ENCODE measurements around the gene SPATA7. TPM values are rescaled to one million over a fixed set of nuclear protein-coding genes. Genes with fewer than 3 reads are reported as not detected.

The SPATA7 gene
- total and polyA plus RNA-seq, 9 of the 15 experiments (the other 6 are each of a cell fraction or from before 2014, with no cell fraction given): 0.80 to 3.3 (median 2.5) TPM

DNA sequence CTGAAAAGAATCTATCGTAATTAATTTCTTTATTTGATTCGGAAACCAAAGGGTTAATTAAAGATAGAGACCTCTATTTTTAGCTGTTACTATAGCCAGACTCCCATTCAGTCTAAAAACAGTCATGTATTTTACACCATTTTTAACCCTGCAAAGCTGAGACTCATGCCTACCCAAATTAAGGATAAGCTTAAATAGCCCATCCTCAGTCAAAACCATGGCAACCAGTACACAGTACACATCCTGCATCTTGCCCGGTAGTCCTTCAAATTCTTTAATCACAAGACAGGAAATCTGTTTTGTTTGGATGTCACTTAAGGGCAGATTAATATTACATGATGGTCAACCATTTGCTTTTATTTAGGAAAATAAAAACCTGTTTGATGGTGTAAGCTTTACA is 36.9 kb upstream of the SPATA7 start:
- ATAC-seq: no peak
- TF ChIP-seq TEAD1 (CRISPR knock-in tag; IDR thresholded peaks at IDR 0.05) (no peak), CBFA2T2 (conservative IDR thresholded peaks at IDR 0.05) (no peak), LARP7 (IDR thresholded peaks at IDR 0.05) (no peak), PHB (CRISPR knock-in tag; IDR thresholded peaks at IDR 0.05) (no peak), HMG20A (CRISPR knock-in tag; conservative IDR thresholded peaks at IDR 0.05) (no peak), NCOA2 (IDR thresholded peaks at IDR 0.05; ENCODE audit: partially characterized antibody in 2 of 2) (no peak), FOXJ2 (tag; IDR thresholded peaks at IDR 0.05) (no peak), SIN3B (IDR thresholded peaks at IDR 0.05; ENCODE audit: low read depth) (no peak), PHF8 (IDR thresholded peaks at IDR 0.05; ENCODE audit: borderline replicate concordance, low read length) (no peak), POLR2AphosphoS2 (IDR thresholded peaks at IDR 0.05; ENCODE audit: low read length) (no peak), RCOR1 (IDR thresholded peaks at IDR 0.05; ENCODE audit: borderline replicate concordance in 1 of 2, low read depth in 2 of 2, low read length in 2 of 2) (no peak), ASH1L (IDR thresholded peaks at IDR 0.05; ENCODE audit: borderline replicate concordance, low read depth, partially characterized antibody) (no peak), TCF7L2 (IDR thresholded peaks at IDR 0.05; ENCODE audit: low read depth, low read length) (no peak), CTBP1 (IDR thresholded peaks at IDR 0.05; ENCODE audit: borderline replicate concordance) (no peak), ZZZ3 (IDR thresholded peaks at IDR 0.05) (no peak), RUNX1 (IDR thresholded peaks at IDR 0.05; ENCODE audit: low read depth) (no peak)
- TF ChIP-seq, protein P1, sequence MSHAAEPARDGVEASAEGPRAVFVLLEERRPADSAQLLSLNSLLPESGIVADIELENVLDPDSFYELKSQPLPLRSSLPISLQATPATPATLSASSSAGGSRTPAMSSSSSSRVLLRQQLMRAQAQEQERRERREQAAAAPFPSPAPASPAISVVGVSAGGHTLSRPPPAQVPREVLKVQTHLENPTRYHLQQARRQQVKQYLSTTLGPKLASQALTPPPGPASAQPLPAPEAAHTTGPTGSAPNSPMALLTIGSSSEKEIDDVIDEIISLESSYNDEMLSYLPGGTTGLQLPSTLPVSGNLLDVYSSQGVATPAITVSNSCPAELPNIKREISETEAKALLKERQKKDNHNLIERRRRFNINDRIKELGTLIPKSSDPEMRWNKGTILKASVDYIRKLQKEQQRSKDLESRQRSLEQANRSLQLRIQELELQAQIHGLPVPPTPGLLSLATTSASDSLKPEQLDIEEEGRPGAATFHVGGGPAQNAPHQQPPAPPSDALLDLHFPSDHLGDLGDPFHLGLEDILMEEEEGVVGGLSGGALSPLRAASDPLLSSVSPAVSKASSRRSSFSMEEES (CRISPR knock-in tag; IDR thresholded peaks at IDR 0.05): no peak
- TF ChIP-seq, protein P2, sequence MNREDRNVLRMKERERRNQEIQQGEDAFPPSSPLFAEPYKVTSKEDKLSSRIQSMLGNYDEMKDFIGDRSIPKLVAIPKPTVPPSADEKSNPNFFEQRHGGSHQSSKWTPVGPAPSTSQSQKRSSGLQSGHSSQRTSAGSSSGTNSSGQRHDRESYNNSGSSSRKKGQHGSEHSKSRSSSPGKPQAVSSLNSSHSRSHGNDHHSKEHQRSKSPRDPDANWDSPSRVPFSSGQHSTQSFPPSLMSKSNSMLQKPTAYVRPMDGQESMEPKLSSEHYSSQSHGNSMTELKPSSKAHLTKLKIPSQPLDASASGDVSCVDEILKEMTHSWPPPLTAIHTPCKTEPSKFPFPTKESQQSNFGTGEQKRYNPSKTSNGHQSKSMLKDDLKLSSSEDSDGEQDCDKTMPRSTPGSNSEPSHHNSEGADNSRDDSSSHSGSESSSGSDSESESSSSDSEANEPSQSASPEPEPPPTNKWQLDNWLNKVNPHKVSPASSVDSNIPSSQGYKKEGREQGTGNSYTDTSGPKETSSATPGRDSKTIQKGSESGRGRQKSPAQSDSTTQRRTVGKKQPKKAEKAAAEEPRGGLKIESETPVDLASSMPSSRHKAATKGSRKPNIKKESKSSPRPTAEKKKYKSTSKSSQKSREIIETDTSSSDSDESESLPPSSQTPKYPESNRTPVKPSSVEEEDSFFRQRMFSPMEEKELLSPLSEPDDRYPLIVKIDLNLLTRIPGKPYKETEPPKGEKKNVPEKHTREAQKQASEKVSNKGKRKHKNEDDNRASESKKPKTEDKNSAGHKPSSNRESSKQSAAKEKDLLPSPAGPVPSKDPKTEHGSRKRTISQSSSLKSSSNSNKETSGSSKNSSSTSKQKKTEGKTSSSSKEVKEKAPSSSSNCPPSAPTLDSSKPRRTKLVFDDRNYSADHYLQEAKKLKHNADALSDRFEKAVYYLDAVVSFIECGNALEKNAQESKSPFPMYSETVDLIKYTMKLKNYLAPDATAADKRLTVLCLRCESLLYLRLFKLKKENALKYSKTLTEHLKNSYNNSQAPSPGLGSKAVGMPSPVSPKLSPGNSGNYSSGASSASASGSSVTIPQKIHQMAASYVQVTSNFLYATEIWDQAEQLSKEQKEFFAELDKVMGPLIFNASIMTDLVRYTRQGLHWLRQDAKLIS (CRISPR knock-in tag; IDR thresholded peaks at IDR 0.05): no peak
- no TSS peak for BruUV-seq (replicated peaks)
- H3K4me3 ChIP-seq: no peak overlapping the region
- intact Hi-C loops (cut with micrococcal nuclease): no loop called here
- WGBS (ENCODE audit: insufficient coverage, low coverage, missing lambda C conversion rate): 2% methylated on average over 3 of the region's 3 CpGs
- ChIA-PET CTCF (ENCODE audit: low intra/inter-chr PET ratio) (no interaction called here), POLR2A (interaction anchor here (1.3 kb wide), 1 partner anchor 355 kb away, joined by 3 read pairs; the partner anchor contains the start of gene GALC)
- no peaks in the 10 kb centered on the region for H3K27me3 ChIP-seq (ENCODE audit: control insufficient read depth in 2 of 2, insufficient read depth in 2 of 2, low read length in 2 of 2)
- no peak for DNase-seq (ENCODE audit: extremely low read depth in 1 of 4, low spot score in 3 of 4)
- H2AFZ ChIP-seq (ENCODE audit: low read depth, low read length): no peak overlapping the region
- no peaks in the 10 kb centered on the region for H4K20me1 ChIP-seq (replicated peaks; ENCODE audit: control insufficient read depth, insufficient read depth, low read length)
- no peaks in the 10 kb centered on the region for H3K36me3 ChIP-seq (ENCODE audit: control insufficient read depth, insufficient read depth, low read length)
- H3K79me2 ChIP-seq (ENCODE audit: control insufficient read depth, insufficient read depth, low read length): no peaks in the 10 kb centered on the region
- H3K9me3 ChIP-seq (replicated peaks; ENCODE audit: control insufficient read depth, insufficient read depth, low read depth, low read length): no peaks in the 10 kb centered on the region
- no peak overlapping the region for H3K4me2 ChIP-seq (ENCODE audit: insufficient read depth, low read length)
- no peaks in the 10 kb centered on the region for H3K4me1 ChIP-seq (replicated peaks in 1 of 2; ENCODE audit: control insufficient read depth in 2 of 2, insufficient read depth in 2 of 2, low read length in 2 of 2)
- H3K9ac ChIP-seq (ENCODE audit: insufficient read depth in 1 of 2, low read depth in 2 of 2, low read length in 2 of 2): no peak overlapping the region
- H3K9me1 ChIP-seq (ENCODE audit: control insufficient read depth, insufficient read depth, low read length): no peaks in the 10 kb centered on the region
- no peak for FAIRE-seq
- in situ Hi-C loops (cut with MboI): no loop called here
- no peak overlapping the region for H3K27ac ChIP-seq (ENCODE audit: extremely low read depth, low read depth, low read length)
